NCI-H2107 (cell line): ENCODE results near the gene ACTR2.

Experiments
- DNase-seq: peaks from one replicate; lab custom pipeline; 2025; lab: John Stamatoyannopoulos, UW

Gene ACTR2

DNA sequence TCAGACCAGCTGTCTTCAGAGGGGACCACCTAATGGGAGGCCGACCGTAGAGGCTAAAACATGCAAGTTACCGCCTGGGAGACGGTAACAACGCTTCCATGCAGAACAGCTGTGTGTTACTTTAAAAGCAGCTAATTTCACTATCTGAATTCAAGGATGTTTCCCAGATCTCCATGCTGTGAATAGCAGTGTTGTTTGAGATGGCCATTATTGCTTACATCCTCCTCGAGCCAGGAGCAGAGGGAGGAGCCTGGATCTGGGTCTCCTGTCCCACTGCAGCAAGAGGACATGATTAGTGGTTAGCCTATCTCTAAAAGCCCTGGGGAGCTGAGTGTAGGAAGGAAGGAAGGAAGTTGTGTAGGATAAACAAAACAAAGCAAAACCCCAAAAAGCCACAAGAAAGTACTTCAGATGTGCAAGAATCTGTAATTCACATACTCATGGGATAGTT, 50.9 kb downstream of the ACTR2 start:
- no peak for DNase-seq

DNA sequence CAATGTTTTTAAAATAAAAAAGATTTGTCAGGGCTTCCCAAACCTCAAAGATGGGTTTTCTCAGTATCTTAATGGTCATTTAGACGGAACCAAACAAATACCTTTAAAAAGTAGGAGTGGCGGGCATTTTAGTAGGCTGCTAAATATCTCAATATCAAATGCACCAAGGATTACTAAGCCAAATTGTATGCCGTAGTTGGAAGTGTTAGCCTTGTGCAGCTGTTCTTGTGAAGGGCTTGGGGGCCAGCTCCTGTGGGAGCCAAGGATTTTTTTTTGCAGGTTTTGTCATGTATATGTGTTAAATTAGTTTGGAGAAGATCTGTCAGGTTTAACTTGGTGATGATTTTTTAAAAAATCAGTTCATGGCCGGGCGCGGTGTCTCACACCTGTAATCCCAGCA, 52.1 kb downstream of the ACTR2 start:
- DNase-seq: no peak

DNA sequence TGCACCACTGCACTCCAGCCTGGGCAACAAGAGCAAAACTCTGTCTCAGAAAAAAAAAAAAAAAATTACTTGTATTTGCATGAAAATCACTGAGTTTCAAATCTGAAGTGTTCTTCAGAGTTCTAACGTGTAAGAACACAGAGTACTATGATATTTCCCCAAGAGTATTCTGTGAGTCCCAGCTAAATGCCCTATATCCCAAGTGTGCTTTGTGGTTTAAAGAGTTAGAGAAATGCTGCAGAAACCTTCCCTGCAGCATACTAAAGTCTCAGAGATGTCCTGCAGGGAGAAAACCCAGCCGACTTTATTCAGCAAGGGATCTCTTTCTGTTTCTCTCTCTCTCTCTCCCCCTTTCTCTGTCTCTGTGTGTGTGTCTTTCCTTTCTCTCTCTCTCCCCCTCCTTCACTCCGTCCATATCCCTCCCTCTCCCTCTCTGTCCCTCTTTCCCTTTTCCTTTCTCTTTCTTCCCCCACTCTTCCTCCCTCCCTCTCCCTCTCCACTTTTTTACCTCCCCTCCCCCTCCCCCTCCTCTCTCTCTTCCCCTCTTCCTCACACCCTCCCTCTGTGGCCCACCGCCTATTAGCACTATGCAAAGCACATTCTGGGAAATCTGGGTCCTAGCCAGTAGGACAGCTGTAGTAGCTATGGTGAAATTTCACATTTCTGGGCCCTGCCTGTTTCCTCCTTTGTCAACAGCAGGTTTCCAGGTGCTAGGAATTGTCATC, 54.2 kb downstream of the ACTR2 start:
- DNase-seq: no peak

DNA sequence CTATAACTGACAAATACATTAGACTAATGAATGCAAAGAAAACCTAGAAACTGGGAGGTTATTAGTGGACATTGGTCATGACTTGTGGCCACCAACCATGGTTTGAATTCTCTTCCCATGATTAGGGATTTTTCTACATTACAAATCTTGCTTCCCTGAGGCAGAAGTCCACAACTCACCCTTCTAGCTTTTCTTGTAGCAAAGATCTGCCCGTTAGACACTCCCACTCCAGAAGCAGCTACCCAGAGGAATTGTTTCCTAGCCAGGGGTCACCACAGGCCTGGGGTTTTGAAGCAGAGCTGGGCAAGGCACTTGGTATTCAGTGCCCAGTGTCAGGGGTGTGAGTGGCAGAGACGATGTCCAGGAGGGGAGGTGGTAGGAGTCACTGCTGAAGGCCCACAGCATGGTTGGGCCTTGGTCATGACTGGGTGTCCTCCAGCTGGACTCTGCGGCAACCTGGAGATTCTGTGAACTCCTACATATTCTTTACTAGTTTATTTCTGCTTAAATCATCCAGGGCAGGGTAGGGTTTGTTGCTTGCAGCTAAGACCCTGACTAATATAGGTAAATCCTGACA, 54.9 kb downstream of the ACTR2 start:
- DNase-seq: no peak

DNA sequence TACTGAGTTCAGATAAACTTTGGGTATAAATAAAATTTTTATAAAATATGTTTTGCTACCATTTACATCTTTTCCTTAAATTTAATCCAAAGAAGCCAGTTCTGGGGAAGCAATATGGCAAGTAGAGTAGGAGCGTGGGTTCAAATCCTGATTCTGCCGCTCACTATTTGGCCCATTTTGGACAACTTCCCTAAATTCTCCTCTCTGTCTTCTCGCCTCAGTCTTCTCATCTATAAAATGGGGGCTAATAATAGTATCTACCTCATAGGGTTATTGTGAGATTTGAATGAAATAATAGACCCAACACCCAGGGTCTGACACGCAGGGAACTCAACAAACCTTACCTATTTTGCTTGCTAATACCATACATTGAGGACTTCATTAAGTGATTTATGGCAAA, 59.7 kb downstream of the ACTR2 start:
- DNase-seq: no peak

DNA sequence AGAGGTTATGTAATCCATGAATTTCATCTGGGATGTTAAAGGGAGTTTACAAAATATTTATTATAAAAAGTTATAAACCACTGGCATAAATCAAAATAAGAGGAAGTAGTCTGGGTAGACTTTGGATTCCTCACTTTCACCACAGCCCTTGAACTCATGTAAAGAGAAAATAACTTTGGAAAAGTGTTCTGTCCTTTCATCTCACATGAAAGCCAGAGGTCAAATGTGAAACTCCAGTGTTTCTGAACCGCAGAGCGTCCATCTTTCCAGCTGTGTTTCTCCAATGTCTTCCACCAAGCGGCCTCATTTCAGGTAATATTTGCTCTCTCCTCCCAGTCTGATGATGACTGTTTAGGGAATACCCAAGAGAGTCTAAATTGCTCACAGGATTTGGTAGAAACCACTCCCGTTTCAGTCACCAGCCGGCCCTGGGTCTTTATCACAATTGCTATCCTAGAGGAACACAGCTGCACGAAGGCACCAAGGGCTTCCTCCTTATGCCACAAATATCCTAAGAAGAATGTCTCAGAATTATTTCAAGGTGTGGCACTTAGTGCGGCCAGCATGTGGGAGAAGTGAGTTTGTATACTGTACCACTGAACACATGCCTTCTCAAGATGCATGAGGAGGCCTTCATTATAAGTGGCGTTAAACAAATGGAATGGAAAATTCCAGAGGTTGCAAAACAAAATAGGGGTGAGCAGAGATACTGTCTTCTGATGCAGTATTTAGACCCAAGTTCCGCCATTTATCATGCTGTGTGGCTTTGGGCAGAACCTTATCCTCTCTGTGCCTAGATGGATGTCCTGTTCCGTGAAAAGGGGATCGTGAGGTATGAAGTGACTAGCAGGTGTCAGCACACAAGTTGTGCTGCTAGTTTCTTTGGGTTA, 63.8 kb downstream of the ACTR2 start:
- no peak for DNase-seq

DNA sequence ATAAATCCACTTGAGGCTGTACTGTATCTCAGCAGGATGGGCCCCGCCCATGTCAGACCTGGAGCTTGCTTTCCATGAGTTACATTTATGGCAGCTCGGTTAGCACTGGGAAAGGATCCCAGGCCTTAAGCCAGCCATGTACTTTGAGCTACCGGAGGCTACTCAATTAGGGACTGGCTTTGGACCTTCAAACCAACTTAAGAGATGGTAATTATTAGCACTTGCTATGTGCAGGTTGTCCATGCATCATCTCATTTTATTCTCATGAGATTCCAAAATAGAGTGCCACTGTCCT, 64.4 kb downstream of the ACTR2 start:
- DNase-seq: no peak

DNA sequence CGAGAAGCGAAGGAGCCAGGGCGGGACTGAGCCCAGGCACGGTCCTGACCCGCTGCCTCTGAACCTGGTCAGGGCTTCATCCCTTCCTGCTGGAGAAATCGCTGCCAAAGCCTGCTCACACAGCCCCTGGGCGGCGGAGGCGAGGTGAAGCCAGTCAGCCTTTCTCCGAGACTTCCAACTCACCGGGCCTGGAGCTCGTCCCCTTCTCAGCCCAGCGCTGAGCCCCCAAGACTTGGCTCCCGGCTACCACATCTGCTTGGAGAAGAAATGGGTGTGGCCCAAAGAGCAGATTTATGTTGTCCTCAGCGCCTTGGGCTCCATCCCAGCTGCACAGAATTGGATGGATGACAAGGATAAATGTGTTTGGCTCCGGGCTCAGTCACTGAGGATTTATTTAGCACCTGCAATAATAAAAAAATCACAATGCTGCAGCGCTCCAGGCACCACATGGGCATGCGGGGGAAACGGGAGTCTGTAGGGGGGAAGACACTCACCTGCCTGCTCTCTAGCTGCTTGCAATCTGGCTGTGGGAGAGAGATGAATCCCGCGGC, 64.9 kb downstream of the ACTR2 start:
- DNase-seq: no peak

DNA sequence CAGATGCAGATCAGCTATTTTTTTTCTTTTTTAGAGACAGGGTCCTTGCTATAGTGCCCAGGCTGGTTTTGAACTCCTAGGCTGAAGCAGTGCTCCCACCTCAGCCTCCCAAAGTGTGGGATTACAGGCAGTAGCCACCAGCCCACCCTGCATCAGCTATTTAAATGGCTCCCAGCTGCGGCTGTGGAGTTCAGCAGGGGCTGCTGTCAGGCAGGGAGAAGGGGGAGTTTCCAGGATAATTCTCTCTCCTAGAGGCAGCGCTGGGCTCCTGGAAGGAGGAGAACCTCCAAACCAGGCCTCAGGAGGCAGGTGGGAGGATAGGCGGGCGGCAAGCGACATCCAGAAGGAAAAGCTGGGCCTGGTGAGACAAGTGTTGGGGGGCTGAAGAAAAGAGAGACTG, 65.7 kb downstream of the ACTR2 start:
- DNase-seq: no peak

DNA sequence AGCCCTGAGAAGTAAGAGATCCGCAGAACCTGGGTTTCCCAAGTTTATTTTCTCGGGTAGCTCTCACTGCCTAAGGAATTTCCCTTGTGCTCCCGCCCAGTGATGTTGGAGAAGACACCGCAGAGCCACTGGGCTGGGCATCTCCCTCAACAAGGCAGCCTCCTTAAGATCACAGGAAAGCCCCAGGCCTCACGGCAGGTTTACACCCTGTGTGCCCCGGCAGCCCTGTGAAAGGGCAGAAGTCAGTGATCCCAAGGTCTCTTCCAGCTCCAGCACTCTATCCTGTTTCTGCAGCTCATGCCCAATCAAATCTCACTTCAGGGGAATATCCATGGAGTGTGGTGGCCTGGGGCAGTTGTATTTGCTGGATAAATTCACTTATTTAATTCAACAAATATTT, 66.5 kb downstream of the ACTR2 start:
- no peak for DNase-seq

DNA sequence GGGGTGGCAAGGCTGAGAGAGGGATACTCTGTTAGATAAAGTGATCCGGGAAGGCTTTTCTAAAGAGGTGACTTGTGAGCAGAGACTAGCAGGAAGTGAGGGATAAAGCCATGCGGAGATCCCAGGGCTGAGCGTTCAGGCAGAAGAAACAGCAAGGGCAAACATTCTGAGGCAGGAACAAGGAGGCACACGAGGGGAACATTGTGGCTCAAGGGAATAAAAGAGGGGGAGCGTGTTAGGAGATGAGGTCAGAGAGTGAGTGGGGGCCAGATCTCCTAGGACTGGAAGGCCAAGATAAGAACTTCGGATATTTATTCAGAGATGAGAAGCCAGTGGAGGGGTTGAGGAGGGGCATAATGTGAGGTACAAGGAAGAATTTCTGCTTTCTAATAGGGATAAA, 67.1 kb downstream of the ACTR2 start:
- DNase-seq: no peak

DNA sequence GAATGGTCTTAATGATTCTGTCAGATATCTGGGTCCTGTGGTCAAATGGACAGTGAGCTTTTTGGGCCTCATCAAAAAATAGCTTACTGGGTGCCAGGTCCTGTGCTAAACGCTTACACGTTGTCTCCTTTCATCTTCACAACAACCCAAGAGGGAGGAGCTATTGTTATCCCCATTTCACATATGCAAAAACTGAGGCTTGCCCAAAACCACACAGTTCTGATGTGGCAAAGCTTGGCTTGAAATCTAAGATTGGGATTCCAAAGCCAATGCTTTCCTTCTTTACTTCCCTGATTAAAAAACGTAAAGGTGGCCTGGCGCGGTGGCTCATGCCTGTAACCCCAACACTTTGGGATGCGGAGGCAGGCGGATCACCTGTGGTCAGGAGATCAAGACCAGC, 69.3 kb downstream of the ACTR2 start:
- DNase-seq: no peak

DNA sequence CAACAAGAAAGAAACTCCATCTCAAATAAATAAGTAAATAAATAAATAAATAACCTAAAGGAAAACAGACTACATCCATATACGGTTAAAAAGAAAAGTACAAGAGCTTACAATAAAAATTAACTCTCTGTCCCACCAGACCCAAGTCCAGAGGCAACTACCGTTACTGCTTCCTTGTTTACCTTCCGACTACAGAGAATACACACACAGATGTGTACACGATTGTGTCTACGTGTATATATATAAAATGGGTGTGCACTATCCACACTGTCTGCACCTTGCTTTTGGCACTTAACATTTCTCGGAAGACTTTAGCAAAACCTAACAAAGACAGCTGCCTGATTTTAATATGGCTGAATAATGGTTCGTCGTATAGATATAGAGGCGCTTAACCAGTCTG, 69.9 kb downstream of the ACTR2 start:
- no peak for DNase-seq

DNA sequence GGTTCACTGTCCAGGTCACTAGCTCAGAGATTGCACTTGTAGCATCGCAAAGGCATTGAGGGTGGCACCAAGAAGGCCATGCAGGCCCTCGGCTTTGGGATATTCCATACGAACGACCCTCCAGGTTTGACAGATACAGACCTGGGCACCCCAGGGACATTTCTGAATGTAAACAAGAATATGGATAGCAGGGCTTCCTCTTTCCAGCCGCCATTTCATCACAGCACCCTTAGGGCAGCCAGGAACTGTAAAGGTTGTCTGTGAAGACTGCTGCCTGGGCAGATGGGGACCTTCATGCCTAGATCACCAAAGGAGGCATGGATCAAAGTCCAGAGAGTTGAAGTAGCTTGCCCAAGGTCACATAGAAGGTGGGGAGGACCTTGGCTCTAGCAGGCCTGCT, 70.5 kb downstream of the ACTR2 start:
- no peak for DNase-seq

DNA sequence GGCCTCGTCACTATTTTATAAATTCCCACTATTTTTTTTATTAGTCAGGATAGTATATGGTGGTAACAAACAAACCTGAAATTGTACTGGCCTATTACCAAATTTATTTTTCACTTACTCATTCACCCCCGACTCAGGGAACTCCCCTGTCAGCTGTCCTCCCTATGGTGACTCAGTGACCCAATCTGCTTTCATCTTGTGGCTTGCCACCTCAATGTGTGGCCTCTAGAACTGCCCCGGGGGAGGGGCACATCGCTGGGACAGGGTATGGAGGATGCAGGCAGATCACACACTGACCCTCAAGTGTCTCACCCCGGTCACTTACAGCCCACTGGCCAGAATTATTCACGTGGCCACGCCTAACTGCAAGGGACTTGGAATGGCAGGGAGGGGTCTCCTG, 71.6 kb downstream of the ACTR2 start:
- DNase-seq: no peak

DNA sequence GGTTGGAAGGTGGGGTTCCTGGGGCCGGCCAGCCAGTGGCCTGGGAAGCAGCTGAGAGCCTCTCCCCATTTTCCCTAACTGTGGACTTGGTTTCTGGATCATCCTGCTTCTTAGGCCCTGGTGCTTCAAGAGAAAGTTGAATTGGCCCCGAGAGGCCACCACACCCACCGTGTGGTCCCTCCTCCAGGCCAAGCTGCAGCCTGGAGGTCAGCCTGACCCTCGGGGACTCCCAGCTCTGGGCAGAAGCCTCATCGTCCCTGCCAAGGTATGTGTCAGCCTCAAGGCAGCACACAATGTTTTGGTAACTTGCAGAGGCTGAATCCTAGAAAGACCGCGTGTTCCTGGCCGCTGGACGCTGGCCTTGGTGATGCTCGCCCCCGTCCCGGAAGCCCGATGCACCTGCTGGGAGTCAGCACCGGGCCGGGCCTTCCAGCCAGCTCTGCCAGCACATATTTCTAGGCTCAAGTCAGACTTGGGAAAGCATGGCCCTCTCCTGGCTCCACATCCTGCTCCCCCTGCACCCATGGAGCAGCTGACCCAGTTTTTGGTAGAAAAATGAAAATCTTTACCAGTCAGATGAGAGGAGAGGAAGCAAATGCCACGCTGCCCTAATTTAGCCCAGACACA, 72.6 kb downstream of the ACTR2 start:
- no peak for DNase-seq

DNA sequence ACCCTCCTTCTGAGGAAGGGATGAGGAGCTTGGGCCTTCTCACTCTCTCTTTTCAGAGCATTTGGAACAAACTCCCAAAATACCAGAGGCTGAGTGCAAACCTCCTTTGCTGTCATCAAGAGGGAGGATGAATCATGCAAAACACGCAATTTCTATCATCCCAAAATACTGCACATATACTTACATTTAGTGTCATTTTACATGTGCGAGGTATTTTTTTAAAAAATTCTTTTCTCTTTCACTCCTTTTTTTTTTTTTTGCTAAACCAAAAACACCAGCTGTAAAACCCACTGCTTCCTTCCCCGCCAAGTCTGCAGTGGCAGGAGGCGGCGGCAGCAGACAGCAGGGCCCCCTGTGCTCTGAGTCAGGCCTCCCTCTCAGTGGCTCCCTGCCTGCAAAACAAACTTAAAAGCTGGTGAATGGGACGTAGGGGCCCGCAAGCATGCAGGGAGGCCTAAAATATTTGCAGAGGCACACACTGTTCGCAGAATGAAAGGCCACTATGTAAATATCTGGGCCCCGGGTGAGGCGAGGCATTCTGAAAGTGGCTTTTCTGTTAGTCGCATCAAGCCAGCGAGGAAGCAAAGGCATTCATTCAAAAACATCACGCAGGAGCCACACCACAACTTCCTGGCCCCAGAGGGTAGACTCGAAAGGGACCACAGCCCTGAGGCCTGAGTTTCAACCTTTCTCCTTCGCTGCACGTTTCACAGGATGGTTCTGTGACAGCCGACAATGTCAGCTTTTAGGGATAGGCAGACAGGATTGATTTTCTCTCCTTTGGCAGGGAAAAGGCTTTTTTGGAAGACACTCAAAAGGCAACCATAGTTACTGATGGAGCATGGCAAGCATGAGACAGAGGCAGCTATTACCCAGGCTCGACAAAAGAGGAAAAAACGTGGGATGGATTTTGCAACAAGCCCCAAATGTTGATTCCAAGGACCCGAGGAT, 73.4 kb downstream of the ACTR2 start:
- DNase-seq: no peak

DNA sequence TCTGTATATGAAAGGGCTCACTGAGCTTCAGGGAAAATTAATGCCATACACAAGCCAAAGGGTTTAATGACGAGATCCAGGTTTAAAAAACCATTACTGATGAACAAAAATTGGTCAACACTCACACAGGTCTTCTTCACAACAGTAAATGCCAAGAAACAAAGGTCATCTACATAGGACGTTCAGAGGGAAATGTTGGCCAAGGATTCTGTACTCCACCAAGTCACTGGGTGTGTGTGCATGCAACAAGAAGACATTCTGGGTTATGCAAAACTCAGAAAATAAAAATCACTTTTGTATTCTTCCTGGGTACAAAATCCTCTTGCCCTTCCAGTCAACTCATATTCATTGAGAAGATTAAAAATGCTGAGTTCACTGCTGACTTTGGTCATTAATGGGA, 78.3 kb downstream of the ACTR2 start:
- DNase-seq: no peak

DNA sequence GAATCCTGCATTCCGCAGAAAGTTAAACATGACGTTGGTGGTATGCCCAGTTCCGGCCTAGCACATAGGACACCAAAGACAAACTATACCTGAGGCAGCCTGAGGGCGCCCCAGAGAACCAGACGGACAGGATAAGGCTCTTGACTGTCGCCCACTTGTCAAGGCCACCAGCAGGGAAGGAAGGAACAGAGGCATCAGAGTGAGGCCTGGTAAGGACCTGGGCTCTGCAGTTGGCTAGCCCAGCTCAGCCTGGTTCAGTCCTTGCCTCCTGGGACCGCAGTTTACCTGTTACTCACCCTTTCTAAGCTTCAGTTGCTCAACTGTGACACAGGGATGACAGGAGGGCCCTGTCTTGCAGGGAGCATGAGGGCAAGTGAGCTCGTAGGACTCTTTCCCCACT, 82.1 kb downstream of the ACTR2 start:
- no peak for DNase-seq

DNA sequence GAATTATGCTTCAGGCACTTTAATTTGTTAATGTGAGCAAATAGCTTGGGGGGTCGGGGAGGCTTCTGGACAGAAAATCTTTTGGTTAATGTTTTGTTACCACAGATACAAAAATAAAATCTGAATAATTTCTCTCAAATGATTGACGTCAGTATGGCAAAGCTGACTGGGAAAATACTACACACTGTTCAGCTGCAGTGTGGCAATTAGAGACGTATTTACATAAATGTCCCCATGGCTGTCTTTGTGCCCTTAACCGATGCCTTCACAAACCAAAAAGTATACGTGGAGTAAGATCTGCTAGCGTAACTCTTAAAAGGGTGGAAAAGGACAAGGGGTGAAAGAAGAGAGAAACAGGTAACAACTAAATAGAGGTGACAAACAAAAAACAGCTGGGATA, 83.4 kb downstream of the ACTR2 start:
- no peak for DNase-seq

DNA sequence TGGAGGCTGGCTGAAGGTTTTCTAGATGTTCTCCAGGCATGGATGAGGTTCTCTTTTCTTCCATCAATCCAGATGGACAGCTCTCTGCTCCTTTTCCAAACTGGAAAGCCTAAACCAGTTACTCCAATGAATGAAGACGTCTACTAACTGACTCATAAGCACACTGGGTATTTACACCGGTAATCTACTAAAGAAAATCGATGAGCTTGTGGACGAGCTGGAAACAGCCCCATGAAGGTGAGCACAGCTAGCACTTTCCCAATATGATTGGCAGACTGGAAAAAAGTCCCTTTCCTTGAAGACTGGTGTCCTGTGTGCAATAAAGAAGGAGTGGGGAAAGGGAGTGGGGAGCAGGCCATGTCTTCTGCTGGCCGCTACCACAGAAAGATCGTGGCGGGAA, 84.0 kb downstream of the ACTR2 start:
- no peak for DNase-seq
